Stimulated activated naive B cell treated with anti-CD40 and anti-IgM and Interleukin-4, amounts not matched to agents 10 μg/mL and 1 μg/mL and 100 μg/mL, for 72 hours (primary cell): ENCODE data around the gene PDGFA.

Experiments
- ATAC-seq, 2 donors: fragments of 150-1000 bp; cut with Tn5 transposase; replicated peaks; 2 replicates each; pipeline ENCODE4 v1.10.0; 2021; ENCODE audit warnings: moderate library complexity in 1 of 2
- DNase-seq: peaks from one replicate; pipeline ENCODE4 v3.0.0; 2021
- H3K27ac Mint-ChIP-seq: one replicate; pipeline ENCODE4 v1.8.0; 2022; ENCODE audit warnings: mild to moderate bottlenecking, mixed read lengths
- H3K27me3 Mint-ChIP-seq, 2 donors: one replicate each; pipeline ENCODE4 v1.8.0; 2022; ENCODE audit warnings: mixed read lengths in 2 of 2
- H3K36me3 Mint-ChIP-seq, 2 donors: one replicate each; pipeline ENCODE4 v1.8.0; 2022; ENCODE audit warnings: mixed read lengths in 2 of 2, mild to moderate bottlenecking in 1 of 2
- H3K4me1 Mint-ChIP-seq, 2 donors: one replicate each; pipeline ENCODE4 v1.8.0; 2022; ENCODE audit warnings: mixed read lengths in 2 of 2, mild to moderate bottlenecking in 1 of 2
- H3K4me3 Mint-ChIP-seq, 2 donors: one replicate each; pipeline ENCODE4 v1.8.0; 2022; ENCODE audit warnings: mild to moderate bottlenecking in 2 of 2, mixed read lengths in 2 of 2, moderate library complexity in 1 of 2
- H3K9me3 Mint-ChIP-seq, 2 donors: one replicate each; pipeline ENCODE4 v1.8.0; 2022; ENCODE audit warnings: mixed read lengths in 2 of 2, mild to moderate bottlenecking in 1 of 2

The PDGFA gene

DNA sequence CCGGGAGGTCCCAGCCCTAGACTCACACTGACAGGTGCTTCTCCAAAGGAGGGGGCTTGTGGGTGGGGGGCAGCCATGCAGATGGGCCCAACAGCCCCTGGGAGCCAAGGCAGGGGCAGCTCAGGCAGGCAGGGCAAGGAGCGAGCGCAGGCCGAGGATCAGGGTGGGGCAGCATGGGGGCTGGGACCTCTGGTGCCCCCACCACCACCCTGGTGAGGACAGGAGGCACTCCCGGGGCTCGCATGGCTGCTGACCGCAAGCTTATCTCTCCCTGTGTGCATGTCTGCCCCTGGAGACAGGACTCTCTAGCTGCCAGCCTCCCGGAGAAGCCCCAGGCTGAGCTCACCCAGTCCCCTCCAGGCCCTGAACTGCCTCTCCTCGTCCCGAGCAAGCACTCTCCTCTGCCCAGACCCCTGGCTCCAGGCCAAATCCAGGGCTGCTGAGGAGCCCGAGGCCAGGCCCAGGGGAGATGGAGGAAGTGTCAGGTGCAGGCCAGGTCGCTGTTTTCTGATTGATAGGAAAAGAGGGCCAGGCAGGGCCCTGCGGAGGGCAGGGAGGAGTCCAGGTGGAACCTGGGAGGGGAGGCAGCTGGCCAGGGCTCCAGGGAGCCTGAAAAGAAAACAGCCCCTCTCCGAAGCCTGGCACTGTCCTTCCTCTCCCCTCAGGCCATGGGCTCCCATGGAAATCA, 39.0 kb downstream of the PDGFA start:
- peaks cover 43 to 47% of the 10 kb centered on the region in 2 donors for H3K27me3 Mint-ChIP-seq
- ATAC-seq (no peak), DNase-seq (no peak)
- H3K4me1 Mint-ChIP-seq = no peaks in the 10 kb centered on the region
- H3K36me3 Mint-ChIP-seq = peaks cover 0 to 8% of the 10 kb centered on the region in 2 donors
- peaks cover 10 to 11% of the 10 kb centered on the region in 2 donors for H3K9me3 Mint-ChIP-seq
- no peak overlapping the region for H3K27ac Mint-ChIP-seq
- H3K4me3 Mint-ChIP-seq = no peak overlapping the region

GRCh38 chr7:479948-480499, 39.6 kb downstream of the PDGFA start:
- H3K36me3 Mint-ChIP-seq = peaks cover 0 to 8% of the 10 kb centered on the region in 2 donors

DNA sequence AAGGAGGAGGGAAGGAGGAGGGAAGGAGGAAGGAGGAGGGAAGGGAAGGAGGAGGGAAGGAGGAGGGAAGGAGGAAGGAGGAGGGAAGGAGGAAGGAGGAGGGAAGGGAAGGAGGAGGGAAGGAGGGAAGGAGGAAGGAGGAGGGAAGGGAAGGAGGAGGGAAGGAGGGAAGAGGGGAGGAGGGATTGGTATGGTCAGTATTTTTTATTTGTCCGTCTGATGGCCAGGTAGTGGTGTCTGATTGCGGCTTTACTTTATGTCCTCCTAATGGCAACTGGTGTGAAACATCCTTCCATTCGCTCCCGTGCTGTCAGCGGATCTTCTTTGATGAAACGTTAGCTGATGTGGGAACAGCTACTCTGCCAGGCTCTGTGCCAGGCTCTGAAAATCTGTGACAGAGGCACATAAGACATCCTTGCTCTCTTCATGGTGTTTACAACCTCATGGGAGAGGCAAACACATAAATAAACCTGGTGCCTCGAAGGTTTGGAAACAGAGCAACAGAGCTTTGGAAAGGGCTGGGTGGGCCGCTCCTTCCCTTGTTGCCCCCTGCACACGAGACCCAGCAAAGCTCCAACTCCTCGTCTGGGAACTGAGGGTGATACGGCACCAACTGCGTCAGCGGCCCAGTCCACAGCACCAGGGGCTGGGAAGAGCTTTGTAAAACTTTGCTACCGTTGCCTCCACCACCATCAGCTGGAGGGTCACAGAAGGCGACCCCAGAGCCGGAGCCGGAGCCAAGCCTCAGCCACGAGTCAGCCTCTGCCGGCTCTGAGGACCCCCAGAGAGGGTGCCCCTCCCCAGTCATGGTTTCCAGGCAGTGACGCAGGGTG, 40.3 kb downstream of the PDGFA start:
- H3K4me1 Mint-ChIP-seq = no peaks in the 10 kb centered on the region
- H3K4me3 Mint-ChIP-seq = no peak overlapping the region
- H3K27ac Mint-ChIP-seq = no peak overlapping the region
- no peak for DNase-seq
- peaks cover 39 to 56% of the 10 kb centered on the region in 2 donors for H3K27me3 Mint-ChIP-seq
- H3K36me3 Mint-ChIP-seq = peaks cover 0 to 8% of the 10 kb centered on the region in 2 donors
- ATAC-seq = peak; percentile 41
- H3K9me3 Mint-ChIP-seq = peaks cover 11 to 13% of the 10 kb centered on the region in 2 donors

More at GRCh38 chr7:479948-480499, 39.6 kb downstream of the PDGFA start:
- H3K9me3 Mint-ChIP-seq = peaks cover 10 to 11% of the 10 kb centered on the region in 2 donors
- ATAC-seq (no peak), DNase-seq (no peak)
- no peaks in the 10 kb centered on the region for H3K4me1 Mint-ChIP-seq
- peaks cover 42 to 52% of the 10 kb centered on the region in 2 donors for H3K27me3 Mint-ChIP-seq
- no peak overlapping the region for H3K4me3 Mint-ChIP-seq
- H3K27ac Mint-ChIP-seq = no peak overlapping the region

DNA sequence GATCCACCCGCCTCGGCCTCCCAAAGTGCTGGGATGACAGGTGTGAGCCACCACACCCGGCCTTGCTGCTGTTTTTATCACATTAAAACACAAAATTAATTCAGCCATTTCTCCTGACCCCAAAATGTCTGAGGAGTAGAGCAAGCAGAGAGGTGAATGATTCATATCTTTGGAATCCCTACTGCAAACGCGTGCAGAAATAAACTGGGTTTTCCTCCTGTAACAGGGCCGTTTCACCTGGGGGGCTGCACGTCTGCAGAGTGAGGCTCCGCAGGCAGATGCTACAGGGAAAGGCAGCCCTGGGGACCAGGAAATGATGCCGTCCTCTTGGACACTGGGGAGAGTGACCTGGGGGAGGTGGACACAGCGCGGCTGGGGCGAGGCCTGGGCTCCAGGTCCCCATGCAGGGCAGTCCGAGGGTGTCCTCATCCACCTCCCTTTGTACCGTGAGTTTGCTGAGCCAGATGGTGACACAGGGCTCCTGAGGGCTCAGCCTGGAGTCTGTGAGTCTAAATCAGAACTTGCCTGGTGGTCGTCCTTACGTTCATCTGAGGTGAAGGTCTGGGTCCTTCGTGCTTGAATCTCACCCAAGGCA, 41.9 kb downstream of the PDGFA start:
- no peak for ATAC-seq
- Mint-ChIP-seq H3K27me3 (peaks cover 34 to 55% of the 10 kb centered on the region in 2 donors), H3K4me1 (no peaks in the 10 kb centered on the region), H3K27ac (no peak overlapping the region), H3K4me3 (no peak overlapping the region), H3K9me3 (peaks cover 7 to 11% of the 10 kb centered on the region in 2 donors), H3K36me3 (peaks cover 0 to 5% of the 10 kb centered on the region in 2 donors)
- DNase-seq = no peak

DNA sequence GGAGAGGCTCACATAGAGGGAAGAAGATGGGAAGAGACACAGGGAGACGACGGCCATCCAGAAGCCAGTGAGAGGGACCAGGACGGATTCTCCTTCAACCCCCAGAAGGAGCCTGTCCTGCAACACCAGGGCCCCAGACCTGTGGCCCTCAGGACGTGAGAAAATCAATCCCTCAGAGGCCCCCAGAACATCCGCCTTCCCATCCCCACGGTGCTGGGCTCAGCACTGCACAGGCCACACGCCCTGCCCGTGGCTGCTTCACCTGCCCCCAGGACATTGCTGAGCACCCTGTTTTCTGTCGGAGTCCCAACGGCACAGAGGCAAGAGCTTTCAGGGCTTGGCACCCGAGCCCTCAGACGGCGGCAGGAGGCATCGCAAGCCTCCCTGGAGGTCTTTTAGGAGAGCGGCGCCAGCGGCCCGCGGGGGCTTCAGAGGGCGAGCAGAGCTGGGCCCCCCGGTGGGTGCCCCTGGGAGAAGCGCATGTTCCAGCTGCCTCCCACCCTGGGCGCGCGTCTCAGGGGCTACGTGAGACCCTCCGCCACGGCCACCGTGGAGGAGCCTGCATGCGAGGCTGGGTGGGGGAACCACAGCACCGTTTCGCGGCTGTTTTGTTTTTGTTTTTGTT, 42.8 kb downstream of the PDGFA start:
- DNase-seq = no peak
- no peak overlapping the region for H3K4me3 Mint-ChIP-seq
- peaks cover 25 to 47% of the 10 kb centered on the region in 2 donors for H3K27me3 Mint-ChIP-seq
- H3K36me3 Mint-ChIP-seq = no peaks in the 10 kb centered on the region
- no peak overlapping the region for H3K27ac Mint-ChIP-seq
- no peak for ATAC-seq
- H3K4me1 Mint-ChIP-seq = no peaks in the 10 kb centered on the region
- H3K9me3 Mint-ChIP-seq = peaks cover 0 to 4% of the 10 kb centered on the region in 2 donors

GRCh38 chr7:475951-476441, 43.6 kb downstream of the PDGFA start:
- ATAC-seq = no peak
- Mint-ChIP-seq H3K27ac (no peak overlapping the region), H3K27me3 (peaks cover 25 to 43% of the 10 kb centered on the region in 2 donors), H3K4me3 (no peak overlapping the region), H3K4me1 (no peaks in the 10 kb centered on the region), H3K9me3 (peaks cover 0 to 4% of the 10 kb centered on the region in 2 donors), H3K36me3 (no peaks in the 10 kb centered on the region)
- DNase-seq = no peak

DNA sequence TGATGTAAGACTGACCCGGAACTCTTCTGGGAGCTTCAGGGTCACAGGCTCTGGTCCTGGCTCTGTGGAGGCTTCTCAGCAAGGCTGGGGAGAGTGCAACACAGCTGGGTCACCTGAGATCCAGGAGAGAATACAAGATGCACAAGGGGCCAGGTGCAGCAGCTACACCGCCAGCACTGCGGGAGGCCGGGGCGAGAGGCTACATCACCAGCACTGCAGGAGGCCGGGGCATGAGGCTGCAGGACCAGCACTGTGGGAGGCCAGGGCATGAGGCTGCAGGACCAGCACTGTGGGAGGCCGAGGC, 44.3 kb downstream of the PDGFA start:
- DNase-seq (no peak), ATAC-seq (no peak)
- H3K27me3 Mint-ChIP-seq = peaks cover 25 to 37% of the 10 kb centered on the region in 2 donors
- H3K27ac Mint-ChIP-seq = no peak overlapping the region
- peaks cover 0 to 4% of the 10 kb centered on the region in 2 donors for H3K9me3 Mint-ChIP-seq
- no peaks in the 10 kb centered on the region for H3K4me1 Mint-ChIP-seq
- H3K36me3 Mint-ChIP-seq = no peaks in the 10 kb centered on the region
- no peak overlapping the region for H3K4me3 Mint-ChIP-seq

DNA sequence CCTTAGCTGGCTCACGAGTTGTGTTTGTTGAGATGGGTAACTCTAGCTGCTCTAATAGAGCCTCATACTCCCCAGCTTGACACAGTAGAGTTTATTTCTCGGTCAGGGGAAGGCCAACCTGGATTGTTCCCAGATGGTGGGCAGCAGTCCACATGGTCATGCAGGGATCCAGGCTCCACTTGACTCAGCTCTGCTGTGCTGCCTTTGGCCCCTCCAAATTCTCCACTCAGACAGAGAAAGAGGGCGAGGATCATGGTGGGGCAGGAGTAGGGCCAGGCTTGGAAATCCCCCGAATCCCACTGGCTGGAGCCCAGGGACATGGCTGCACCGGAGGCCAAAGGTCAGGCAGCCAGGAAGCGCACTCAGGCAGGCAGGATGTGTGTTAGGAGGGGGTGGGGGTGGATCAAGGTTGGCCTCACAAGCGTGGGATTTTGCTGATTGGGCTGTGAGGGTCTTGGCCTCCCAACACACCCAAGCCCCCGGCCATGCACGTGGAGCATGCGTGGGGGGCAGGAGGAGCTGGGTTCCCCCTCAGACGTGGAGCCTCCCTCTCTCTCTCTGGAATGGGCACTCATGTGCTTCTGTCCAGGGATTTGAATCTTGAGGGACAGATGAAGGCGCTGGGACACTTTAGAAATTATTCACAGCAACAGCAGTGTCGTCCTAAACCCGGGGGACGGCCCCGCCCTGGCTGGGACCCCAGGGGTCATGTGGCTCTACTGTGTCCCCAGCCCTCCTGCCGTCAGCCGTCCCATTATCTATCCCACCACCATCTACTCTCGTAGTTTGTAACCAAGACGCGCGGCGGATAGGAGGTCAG, 44.8 kb downstream of the PDGFA start:
- peaks cover 0 to 4% of the 10 kb centered on the region in 2 donors for H3K9me3 Mint-ChIP-seq
- DNase-seq (no peak), ATAC-seq (no peak)
- no peaks in the 10 kb centered on the region for H3K4me1 Mint-ChIP-seq
- no peak overlapping the region for H3K27ac Mint-ChIP-seq
- no peaks in the 10 kb centered on the region for H3K36me3 Mint-ChIP-seq
- H3K27me3 Mint-ChIP-seq = peaks cover 20 to 31% of the 10 kb centered on the region in 2 donors
- no peak overlapping the region for H3K4me3 Mint-ChIP-seq

GRCh38 chr7:473870-474604, 45.6 kb downstream of the PDGFA start:
- H3K27ac Mint-ChIP-seq = no peak overlapping the region
- H3K27me3 Mint-ChIP-seq = peaks cover 19 to 26% of the 10 kb centered on the region in 2 donors
- no peaks in the 10 kb centered on the region for H3K36me3 Mint-ChIP-seq
- DNase-seq (no peak), ATAC-seq (no peak)
- H3K4me3 Mint-ChIP-seq = no peak overlapping the region
- peaks cover 1 to 3% of the 10 kb centered on the region in 2 donors for H3K4me1 Mint-ChIP-seq
- H3K9me3 Mint-ChIP-seq = peaks cover 0 to 4% of the 10 kb centered on the region in 2 donors

- Mint-ChIP-seq H3K27ac (no peak overlapping the region), H3K9me3 (peaks cover 7 to 10% of the 10 kb centered on the region in 2 donors), H3K27me3 (peaks cover 19 to 26% of the 10 kb centered on the region in 2 donors), H3K4me3 (no peak overlapping the region), H3K4me1 (peaks cover 9 to 11% of the 10 kb centered on the region in 2 donors), H3K36me3 (peaks cover 0 to 5% of the 10 kb centered on the region in 2 donors)
- no peak for ATAC-seq
- DNase-seq = no peak
Observed at GRCh38 chr7:473211-473734, 46.4 kb downstream of the PDGFA start.

- Mint-ChIP-seq H3K4me3 (no peak overlapping the region), H3K9me3 (peaks cover 13 to 16% of the 10 kb centered on the region in 2 donors), H3K27ac (no peak overlapping the region), H3K4me1 (peaks cover 15 to 18% of the 10 kb centered on the region in 2 donors), H3K27me3 (peaks cover 17 to 26% of the 10 kb centered on the region in 2 donors), H3K36me3 (peaks cover 5 to 12% of the 10 kb centered on the region in 2 donors)
- DNase-seq = no peak
- ATAC-seq = no peak
Observed at GRCh38 chr7:472640-472957, 47.0 kb downstream of the PDGFA start.

- H3K27me3 Mint-ChIP-seq = peaks cover 15 to 26% of the 10 kb centered on the region in 2 donors
- no peak overlapping the region for H3K27ac Mint-ChIP-seq
- DNase-seq (no peak), ATAC-seq (no peak)
- peaks cover 11 to 17% of the 10 kb centered on the region in 2 donors for H3K36me3 Mint-ChIP-seq
- peaks cover 21 to 22% of the 10 kb centered on the region in 2 donors for H3K4me1 Mint-ChIP-seq
- peaks cover 19 to 22% of the 10 kb centered on the region in 2 donors for H3K9me3 Mint-ChIP-seq
- no peak overlapping the region for H3K4me3 Mint-ChIP-seq
Observed at GRCh38 chr7:471866-472639, 47.6 kb downstream of the PDGFA start.
